GM19467 (cell line): ENCODE measurements around the gene RAD18.

Experiments
- ATAC-seq: cut with Tn5 transposase; IDR thresholded peaks from one replicate; pipeline ENCODE4 v1.9.1; 2021; ENCODE audit warnings: mild to moderate bottlenecking, moderate library complexity; ENCODE audit not compliant: unreplicated experiment

Gene RAD18

DNA sequence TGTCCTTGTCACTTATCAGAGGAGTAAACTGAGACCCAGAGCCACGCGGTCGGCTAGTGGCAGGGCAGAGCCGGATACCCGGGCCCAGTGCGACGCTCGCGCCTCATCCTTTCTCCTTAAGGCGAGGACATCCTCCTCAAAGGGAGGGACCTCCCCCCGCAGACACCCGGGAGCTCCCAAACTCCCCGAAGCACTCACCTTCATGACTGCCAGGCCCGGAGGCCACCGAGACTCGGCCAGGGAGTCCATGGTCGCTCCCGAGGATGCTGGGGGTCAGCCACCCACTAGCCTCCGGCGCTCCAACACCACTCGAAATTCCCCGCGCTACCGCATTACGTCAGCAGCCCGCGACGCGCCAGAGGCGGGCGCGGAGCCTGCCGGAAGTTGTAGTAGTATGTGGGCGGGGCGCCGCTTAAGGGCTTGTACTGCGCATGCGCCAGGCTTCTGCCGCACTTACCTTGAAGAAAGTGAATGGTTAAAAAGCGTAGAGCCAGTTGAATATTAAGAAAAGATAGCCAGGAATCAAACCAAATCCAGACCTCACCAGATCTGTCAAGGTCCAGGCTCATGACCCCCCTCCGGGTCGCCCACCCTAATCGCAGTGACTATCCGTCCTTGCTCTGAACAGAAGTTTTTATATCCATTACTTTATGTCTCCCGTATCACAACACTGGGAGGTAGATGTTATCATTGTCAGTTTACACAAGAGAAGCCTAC is at the start of gene RAD18:
TSS of gene RAD18 (minus strand) at position 336 of the 717 bp plus-strand sequence. CDS start at position 249, 87 bp downstream.
- peak; percentile 95 for ATAC-seq

DNA sequence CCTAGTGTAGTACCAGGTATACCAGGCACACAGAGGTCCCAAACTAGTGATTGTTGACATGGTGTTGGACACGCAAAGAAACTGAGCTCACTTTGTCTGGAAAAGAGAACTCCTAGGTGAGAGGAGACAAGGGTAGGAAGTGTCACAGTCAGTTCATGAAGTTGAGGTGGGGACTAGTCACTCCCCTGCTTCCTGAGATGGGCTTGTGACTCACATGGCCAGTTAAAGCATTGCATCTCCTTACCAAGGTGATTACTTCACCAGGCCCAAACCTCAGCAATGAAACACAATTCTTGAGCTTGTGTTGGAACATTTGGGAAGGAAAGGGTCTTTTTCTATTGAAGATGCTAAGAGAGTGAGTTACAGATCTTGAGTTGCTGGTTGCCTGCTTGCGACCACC is 49.2 kb upstream of the RAD18 start:
- ATAC-seq, result no peak

DNA sequence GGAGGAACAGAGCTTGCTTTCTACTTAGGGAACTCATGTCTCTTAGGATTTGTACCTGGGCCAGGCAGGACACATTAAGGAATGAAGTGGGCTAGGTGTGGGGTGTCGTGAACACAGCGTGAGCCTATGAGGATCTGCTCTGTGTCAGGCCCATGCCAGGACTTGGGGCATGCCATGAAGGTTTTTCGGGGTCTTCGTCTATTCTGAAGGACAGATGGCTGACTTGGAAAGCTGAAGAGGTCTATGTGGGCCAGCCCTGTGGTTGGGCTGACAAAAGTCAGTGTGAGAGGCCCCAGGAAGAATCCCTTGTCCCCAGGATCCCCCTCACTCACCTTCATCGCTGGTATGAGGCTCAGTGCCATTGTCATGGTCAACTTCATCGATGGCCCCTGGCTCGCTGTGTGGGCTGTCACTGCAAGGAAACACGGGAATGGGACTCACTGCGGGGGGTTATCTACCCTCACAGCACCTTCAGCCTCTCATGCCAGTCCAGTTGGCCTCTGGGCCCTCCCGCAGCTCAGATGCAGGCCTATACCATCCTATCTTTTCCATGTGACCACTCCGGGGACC is 46.8 kb upstream of the RAD18 start:
- ATAC-seq, result no peak

DNA sequence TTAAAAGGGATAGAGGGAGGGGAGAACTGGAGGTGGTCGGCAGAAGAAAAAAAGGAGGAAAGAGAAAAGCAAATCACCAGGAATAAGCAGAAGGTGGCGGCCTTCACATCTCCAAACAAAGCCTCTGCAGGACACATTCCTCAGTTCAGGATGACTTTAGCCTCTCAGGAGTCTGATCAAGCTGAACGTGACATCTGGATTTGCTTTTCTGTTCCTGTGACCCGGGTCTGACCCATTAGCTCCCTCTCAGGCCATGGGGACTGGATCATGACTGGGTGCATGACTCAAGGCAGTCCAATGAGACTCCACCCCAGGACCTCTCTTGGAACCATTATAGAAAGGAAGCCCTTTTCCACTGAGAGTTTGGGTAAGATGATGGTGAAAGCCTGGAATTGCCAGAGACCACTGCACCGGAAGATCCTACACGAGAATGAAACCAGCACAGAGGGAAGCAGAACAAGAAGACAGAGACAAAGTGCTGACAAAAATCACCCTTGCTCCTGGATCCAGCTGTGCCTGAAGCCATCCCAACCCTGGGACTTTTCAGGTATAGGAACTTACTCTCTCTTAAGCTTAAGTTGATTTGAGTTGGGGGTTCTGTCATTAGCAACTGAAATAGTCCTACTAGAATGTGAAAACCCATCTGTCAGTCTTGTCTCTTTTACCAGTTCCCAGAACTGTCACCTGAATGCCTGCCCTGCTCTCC is 45.4 kb upstream of the RAD18 start:
- ATAC-seq, result no peak

- ATAC-seq, result no peak
Measured at GRCh38 chr3:9007928-9008327, 44.7 kb upstream of the RAD18 start.

DNA sequence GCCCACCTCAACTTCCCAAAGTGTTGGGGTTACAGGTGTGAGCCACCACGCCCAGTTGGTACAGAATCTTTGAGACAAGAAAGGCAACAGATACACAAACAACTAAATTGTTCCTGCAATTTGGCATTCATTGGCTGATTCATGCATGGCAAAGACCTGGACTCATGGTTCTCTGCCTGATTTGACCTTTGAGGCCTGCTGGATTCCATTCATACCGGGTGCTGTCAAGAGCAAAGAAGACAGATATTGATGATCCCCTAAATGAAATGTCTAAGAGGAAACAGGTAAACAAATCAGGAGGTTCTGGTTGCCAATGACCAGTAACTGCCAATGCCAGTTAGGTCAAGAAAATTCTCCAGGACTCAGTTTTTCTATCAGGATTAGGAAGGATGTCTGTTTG is 43.9 kb upstream of the RAD18 start:
- no peak for ATAC-seq

- no peak for ATAC-seq
Measured at GRCh38 chr3:9000041-9000440, 36.8 kb upstream of the RAD18 start.

- ATAC-seq, result no peak
Measured at GRCh38 chr3:8997151-8997550, 33.9 kb upstream of the RAD18 start.

DNA sequence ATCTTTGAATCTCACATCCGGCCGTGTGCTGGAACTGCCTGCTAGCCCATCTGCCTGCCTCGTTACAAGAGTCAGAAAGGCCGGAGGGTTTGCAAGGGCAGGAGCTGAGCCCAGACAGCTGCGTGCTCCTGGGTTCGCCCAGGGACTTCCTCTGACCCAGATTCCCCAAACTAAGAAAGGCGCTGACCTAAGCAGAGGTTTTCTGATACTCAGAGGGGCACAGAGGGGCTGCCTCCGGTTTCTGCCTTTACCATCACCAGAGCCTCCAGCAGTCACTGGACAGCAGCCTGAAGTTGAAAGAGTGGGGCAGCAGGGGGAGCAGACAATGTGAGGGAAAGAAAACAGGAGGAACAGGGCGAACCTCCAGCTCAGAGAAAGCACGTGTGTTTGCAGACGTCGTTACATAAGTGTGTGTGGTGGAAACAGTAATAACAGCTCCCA is 33.4 kb upstream of the RAD18 start:
- ATAC-seq, result no peak

- ATAC-seq, result no peak
Measured at GRCh38 chr3:8996216-8996615, 32.9 kb upstream of the RAD18 start.

DNA sequence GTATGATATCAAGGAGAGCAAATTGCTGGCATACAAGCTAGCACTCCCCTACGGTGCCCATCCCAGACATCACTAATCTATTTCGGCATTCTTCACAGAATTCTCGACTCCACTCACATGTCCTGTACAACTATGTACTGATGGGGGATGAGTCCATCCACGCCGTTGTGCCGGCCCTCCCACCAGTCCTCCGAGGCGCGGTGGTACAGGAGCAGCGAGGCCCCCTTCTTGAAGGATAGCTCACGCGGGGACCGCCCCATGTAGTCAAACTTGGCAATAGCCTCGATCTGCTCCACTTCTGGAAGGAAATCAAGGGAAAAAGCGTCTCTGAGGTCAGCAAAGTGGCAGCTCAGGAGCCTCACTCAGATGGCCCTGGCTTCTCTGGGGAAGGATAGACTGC is 31.0 kb upstream of the RAD18 start:
- no peak for ATAC-seq

- no peak for ATAC-seq
Measured at GRCh38 chr3:8993331-8993730, 30.1 kb upstream of the RAD18 start.

DNA sequence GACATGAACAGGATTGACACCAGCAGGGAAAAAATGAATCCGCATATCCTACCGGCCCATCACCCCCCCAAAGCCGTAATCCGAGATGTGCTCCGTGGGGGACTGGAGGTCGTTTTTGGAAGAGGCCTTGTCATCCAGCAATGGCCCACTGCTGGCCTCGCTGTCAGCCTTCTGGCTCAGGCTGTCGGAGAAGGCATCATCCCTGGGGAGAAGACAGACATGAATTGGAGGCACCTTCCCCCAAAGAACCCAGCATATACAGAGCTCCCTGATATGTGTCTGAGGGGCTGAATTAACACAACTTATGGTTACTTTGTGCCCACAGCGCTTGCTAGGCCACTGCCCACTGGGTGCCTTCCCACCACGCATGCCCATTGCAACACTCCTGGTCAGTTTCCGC is 29.6 kb upstream of the RAD18 start:
- no peak for ATAC-seq

DNA sequence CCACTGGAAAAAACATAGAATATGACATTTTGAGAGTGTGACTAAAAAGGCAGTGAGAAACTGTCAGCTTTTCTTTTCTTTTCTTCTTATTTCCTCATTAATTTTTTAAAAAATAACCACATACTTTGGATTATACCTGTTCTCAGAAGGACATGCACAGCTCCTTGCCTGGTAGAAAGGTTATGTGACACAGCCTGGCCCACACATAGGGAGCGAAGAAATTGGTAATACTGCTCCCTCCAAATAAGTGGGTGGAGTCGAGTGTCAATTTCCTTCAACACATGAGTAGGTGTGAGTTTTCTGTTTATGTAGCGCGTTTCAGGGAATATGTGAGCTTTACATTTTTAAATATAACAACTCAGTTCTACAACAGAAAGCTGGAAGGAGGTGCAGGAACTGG is 28.9 kb upstream of the RAD18 start:
- ATAC-seq, result no peak

DNA sequence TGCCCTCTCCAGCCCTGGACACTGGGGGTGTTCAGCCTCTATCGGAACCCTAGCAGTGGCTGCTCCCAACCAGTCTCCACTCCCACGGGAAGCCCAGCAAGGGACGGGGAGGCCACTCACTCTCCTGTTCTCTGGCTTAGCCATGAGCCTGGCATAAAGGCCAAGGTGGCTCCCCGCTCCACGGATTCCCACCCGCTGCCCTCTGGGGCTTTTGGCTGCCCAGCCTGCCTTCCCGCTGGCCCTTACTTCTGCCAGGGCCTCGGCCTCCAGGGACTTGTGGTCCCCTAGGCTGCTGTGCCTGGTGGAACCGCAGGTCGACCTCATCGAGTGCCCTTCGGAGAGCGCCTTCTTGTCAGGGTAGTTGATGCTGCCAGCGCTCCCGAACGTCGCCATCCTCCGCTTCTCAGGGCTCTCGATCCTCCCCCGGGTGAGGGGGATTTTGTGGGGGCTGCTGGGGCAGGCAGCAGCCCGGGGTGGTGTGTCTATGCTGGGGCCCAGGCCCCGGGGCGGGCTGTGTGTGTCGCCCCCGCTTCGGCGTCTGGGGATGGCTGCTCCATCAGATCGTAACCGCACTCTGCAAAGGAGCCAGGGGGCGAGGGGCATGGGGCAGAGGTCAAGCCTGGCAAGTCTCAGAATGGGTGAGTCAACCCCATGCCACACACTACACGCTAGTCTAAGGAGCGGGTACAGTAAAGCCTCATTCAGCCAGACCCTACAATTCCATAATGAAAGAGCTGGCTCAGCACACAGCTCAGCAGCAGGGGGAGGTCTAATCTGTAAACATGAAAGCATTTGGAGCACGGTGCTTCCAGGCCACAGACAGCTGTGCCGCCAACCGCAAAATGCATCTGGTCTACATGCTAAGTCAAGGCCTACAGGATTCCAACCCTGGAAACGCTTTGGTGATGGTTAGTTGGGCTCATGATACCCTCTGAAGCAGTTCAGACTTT is 27.3 kb upstream of the RAD18 start:
- no peak for ATAC-seq

DNA sequence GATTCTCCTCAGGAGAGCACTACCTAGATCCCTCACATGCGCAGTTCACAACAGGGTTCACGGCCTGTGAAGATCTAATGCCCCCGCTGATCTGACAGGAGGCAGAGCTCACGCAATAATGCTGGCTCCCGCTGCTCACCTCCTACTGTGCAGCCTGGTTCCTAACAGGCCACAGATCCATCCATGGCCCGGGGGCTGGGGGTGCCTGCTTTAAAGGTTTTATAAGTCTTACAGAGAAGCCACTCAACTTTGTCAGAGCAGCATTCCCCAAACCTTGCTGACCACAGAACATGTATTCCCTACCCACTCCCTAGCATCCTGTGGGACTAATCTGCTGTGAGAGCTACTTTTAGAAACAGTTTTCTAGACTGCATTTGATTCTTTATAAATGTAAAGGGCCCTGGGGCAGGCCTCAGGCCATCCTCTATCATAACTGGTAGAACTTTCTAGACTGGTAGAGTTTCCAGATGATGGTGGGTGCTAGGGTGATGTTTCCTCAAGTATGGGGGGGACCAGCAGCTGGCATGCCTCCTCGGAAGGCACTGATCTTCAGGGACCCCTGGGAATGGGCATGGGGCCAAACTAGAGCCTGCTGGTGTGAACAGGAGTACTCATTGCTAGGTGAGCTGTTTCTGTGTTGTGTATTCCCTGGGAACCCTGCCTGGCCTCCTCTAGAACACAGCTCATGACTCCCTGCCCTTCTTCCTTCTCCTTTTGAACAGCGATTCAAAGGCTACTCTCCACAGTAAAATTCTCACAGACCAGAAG is 25.7 kb upstream of the RAD18 start:
- ATAC-seq, result no peak

DNA sequence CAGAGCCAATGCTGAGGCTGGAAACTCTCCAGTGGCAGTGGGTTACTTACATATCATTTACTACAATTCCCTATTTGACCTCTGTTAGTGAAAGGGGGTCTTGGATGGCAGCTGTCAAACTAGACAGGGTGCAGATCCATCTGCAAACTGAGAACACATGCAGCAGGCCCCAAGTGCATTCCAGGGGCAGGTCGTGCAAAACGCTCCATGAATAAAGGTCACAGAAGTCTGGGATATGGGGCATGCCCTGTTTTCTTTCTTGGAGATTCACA is 25.0 kb upstream of the RAD18 start:
- ATAC-seq, result no peak

GRCh38 chr3:8987645-8988383 is 24.5 kb upstream of the RAD18 start:
- ATAC-seq, result peak; percentile 87

DNA sequence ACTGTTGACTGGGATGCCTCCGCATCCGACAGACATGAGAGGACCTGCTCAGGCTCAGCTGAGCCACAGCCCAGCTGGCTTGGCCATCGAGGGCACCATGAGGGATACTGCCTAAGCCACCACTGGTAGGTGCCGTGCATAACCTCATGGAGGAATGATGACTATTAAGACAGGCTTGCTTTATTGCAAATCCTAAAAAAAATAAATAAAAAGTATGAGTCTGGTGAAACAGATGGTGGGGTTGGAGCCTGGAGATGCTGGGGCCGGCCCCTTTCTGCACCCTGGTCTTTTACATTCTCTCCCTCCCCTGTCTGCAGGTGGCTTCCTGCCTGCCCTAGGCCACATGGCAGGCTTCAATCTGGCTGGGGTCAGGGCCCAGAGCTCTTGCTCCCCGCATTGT is 24.0 kb upstream of the RAD18 start:
- ATAC-seq, result no peak

DNA sequence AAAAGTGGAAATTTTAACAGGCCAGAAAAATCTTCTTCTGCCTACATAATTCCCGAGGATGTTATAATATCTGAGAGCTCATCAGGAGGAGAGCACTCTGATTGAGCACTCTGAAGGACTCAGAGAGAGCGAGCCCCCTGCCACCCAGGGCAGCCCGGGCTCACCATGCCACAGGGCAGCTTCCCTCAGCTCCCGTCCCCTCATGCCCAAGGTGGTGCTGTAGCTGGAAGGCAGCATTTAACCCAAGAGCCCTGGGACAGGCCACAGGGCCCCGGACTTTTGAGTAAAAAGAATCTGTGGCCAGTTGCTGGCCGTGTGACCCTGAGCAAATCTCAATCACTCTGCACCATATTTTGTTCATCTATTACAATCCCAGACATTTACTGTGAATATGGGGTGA is 23.5 kb upstream of the RAD18 start:
- ATAC-seq, result no peak
